Hepatocyte (in vitro differentiated cells): ENCODE measurements around the gene CCDC154.

Experiments
- CTCF ChIP-seq: fragments of 200-600 bp; sonication (generic); IDR thresholded peaks from 2 replicates; pipeline ENCODE4 v1.5.1; 2016; ENCODE audit warnings: antibody characterized with exemption, mild to moderate bottlenecking; ENCODE audit not compliant: poor library complexity
- EZH2 ChIP-seq: fragments of 200-600 bp; sonication (generic); IDR thresholded peaks from 2 replicates; pipeline ENCODE4 v1.6.1; 2016; ENCODE audit warnings: antibody characterized with exemption, mild to moderate bottlenecking, borderline replicate concordance

DNA sequence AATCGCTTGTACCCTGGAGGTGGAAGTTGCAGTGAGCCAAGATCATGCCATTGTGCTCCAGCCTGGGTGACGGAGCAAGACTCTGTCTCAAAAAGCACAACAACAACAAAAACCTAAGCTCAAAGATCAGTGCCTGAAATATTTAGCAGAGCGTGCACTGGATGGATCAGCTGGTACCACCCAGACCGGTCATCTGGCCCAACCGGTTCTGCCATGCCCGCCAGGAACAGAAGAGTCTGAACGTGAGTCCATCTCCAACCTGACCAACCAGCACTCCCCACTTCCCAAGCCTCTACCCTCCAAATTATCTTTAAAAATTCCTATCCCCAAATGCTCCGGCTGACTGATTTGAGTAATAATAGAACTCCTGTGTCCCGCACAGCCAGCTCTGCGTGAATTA lies 22.3 kb downstream of the CCDC154 start:
- TF ChIP-seq EZH2 = no peak
- TF ChIP-seq CTCF = no peak
